ENCODE results near the gene CAVIN3. TPM values are rescaled to one million over a fixed set of nuclear protein-coding genes. Genes with fewer than 3 reads are reported as not detected.

CAVIN3 gene
- total and polyA plus RNA-seq, 10 of the 15 experiments (the other 5 are each of a cell fraction or from before 2014, with no cell fraction given): 0.05 to 13.9 (median 4.5) TPM

GRCh38 chr11:6298605-6299004 lies 21.7 kb downstream of the CAVIN3 start:
- no peaks in the 10 kb centered on the region for H3K9me3 ChIP-seq (replicated peaks; ENCODE audit: control insufficient read depth, insufficient read depth, low read length)
- H3K27ac ChIP-seq (ENCODE audit: control insufficient read depth, insufficient read depth): no peak overlapping the region
- CTCF ChIA-PET: interaction anchor here (0.7 to 8.0 kb wide), 15 partner anchors 9 to 275 kb away, joined by 3 to 61 read pairs (median 4); partner anchors contain the start of gene CAVIN3
- intact Hi-C loops (cut with micrococcal nuclease; ENCODE audit: unreplicated experiment) (loop anchor here (1.0 to 5.0 kb wide), 4 partner anchors 17 to 276 kb away; no protein-coding TSS in a partner anchor), in situ Hi-C loops (cut with MboI) (no loop called here)
- RAD21 ChIA-PET (ENCODE audit: unreplicated experiment): interaction anchor here (1.0 to 1.5 kb wide), 3 partner anchors 17 to 56 kb away, joined by 3 to 6 read pairs (median 6); no protein-coding TSS in a partner anchor
- no peak overlapping the region for H3K4me2 ChIP-seq (ENCODE audit: control insufficient read depth, insufficient read depth)
- no peak for FAIRE-seq
- BruUV-seq (replicated peaks): no TSS peak
- no peak overlapping the region for H2AFZ ChIP-seq (ENCODE audit: control insufficient read depth, low read depth, low read length)
- TF ChIP-seq PML (IDR thresholded peaks at IDR 0.05; ENCODE audit: low read length): no peak
- TF ChIP-seq ZNF622 (IDR thresholded peaks at IDR 0.05): no peak
- TF ChIP-seq FOS (IDR thresholded peaks at IDR 0.05; ENCODE audit: borderline replicate concordance, extremely low read depth, insufficient read length): no peak
- TF ChIP-seq IRF3 (IDR thresholded peaks at IDR 0.05): no peak
- TF ChIP-seq ASH2L (IDR thresholded peaks at IDR 0.05; ENCODE audit: borderline replicate concordance, low read depth): no peak
- TF ChIP-seq IRF5 (IDR thresholded peaks at IDR 0.05; ENCODE audit: borderline replicate concordance): no peak
- peak; percentile 49 to 75 (median 67); a peak in 5 of 6 replicates for TF ChIP-seq CTCF (IDR thresholded peaks at IDR 0.05 in 2 of 3, conservative IDR thresholded peaks at IDR 0.05 in 1 of 3; ENCODE audit: control insufficient read depth in 2 of 3, extremely low read depth in 1 of 3, insufficient read depth in 1 of 3, low read depth in 3 of 3, low read length in 3 of 3)
- TF ChIP-seq SMARCA5 (IDR thresholded peaks at IDR 0.05): 0 out of 2 replicates have a peak, but pooled peaks have one; percentile 40
- no peak for TF ChIP-seq RCOR1 (conservative IDR thresholded peaks at IDR 0.05; ENCODE audit: low read depth, low read length)
- peak; percentile 52; the same call in 1 of the 2 replicates for TF ChIP-seq SMC3 (IDR thresholded peaks at IDR 0.05; ENCODE audit: borderline replicate concordance, low read length)
- peak; percentile 28; the same call in 1 of the 2 replicates for TF ChIP-seq RAD21 (IDR thresholded peaks at IDR 0.05; ENCODE audit: insufficient read depth, low read depth, low read length)
- TF ChIP-seq ESRRA (IDR thresholded peaks at IDR 0.05; ENCODE audit: low read length): no peak
- TF ChIP-seq RFX5 (IDR thresholded peaks at IDR 0.05; ENCODE audit: low read depth, low read length): no peak
- no peak for TF ChIP-seq RELA (IDR thresholded peaks at IDR 0.05; ENCODE audit: borderline replicate concordance, partially characterized antibody)
- no peak for DNase-seq (ENCODE audit: low read depth, low spot score)
- H4K20me1 ChIP-seq (ENCODE audit: control insufficient read depth, insufficient read depth): no peaks in the 10 kb centered on the region
- SMC1A ChIA-PET (ENCODE audit: uncharacterized antibody, unreplicated experiment): interaction anchor here (0.6 to 2.7 kb wide), 10 partner anchors 9 to 289 kb away, joined by 3 to 9 read pairs (median 3); no protein-coding TSS in a partner anchor
- no peaks in the 10 kb centered on the region for H3K36me3 ChIP-seq (ENCODE audit: control insufficient read depth in 2 of 2, insufficient read depth in 2 of 2, low read length in 1 of 2)
- peak; percentile 96 for ATAC-seq
- H3K27me3 ChIP-seq (replicated peaks in 1 of 2; ENCODE audit: control insufficient read depth in 2 of 2, insufficient read depth in 2 of 2, low read length in 1 of 2): no peaks in the 10 kb centered on the region
- POLR2A ChIA-PET: interaction anchor here (1.0 kb wide), 1 partner anchor 10 kb away, joined by 5 read pairs; no protein-coding TSS in a partner anchor
- no peak overlapping the region for H3K9ac ChIP-seq (ENCODE audit: control insufficient read depth, insufficient read depth, low read length)
- WGBS (ENCODE audit: insufficient coverage, insufficient replicate concordance, low lambda C conversion rate, missing lambda C conversion rate): 0% methylated on average over 4 of the region's 4 CpGs
- H3K79me2 ChIP-seq (ENCODE audit: control insufficient read depth, insufficient read depth, low read length): no peaks in the 10 kb centered on the region
- H3K4me3 ChIP-seq: no peak overlapping the region
- H3K4me1 ChIP-seq (ENCODE audit: control insufficient read depth, insufficient read depth, low read length): no peaks in the 10 kb centered on the region
